Bone marrow (tissue), 2 donors: Measurements from ENCODE around the gene ARHGAP40.

ENCODE experiments used
- DNase-seq, 2 donors: peaks; one replicate each; lab custom pipeline; 2025; lab: John Stamatoyannopoulos, UW

ARHGAP40 gene

DNA sequence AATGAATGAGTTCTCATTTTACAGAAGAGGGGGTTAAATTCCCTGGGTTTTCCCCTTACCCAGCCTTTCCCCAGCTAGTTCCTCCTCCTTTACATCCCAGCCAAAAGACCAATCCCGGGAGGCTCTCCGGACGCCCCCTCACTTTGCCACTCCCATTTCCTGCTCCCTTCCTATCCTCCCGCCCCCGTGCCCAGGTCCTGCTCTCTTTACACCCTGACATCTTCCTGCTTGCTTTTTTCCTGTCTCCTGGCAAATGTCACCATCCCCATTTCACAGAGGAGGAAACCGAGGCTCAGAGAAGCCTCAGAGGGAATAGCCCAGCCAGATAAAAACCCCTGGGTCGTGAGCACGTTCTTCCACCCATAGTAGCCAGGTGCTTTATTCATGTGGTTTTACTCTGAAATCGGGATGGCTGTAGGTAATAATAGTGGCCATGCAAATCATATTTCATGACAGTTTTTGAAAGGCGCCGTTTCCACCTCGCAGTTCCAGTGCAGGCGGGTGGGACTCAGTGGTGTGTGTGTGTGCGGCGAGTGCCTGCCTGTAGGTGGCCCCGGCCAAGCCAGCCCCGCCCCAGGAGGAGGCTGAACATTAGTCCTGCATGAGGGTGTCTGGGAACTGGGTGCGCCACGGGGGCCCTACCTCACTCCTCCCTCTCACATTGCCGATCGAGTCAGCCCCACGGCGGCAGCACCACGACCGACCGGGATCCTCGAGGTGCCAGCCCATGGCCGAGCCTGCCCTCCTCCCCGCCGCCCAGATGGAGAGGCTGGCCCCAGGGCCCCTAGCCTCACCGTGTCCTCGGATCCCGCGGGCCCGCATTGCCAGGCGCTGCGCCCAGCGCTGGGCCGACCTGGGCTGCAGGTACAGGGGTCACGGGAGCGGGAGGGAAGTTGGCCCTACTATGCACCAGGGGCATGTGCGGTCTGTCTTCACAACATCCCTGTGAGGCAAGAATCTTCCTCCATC lies at the start of gene ARHGAP40:
ARHGAP40 (plus strand) TSS at position 594 of the 969 bp plus-strand sequence.
- DNase-seq, result no peak

DNA sequence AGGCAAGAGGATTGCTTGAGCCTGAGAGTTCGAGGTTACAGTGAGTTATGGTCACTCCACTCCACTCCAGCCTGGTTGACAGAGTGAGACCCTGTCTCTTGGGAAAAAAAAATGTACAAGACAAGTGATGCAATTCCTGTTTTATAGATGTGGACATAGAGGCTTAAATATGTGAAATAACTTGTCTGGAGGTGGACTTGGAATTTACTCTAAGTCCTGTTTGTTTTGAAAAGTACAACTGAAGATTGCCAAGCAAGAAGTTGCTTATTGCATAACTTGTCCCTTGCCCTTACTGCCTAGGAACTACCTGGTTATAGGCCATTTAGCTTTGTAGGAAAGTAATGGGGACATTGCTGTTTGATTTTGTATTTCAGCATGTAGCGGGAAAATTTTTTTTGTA lies 46.6 kb upstream of the ARHGAP40 start:
- DNase-seq, result no peak

DNA sequence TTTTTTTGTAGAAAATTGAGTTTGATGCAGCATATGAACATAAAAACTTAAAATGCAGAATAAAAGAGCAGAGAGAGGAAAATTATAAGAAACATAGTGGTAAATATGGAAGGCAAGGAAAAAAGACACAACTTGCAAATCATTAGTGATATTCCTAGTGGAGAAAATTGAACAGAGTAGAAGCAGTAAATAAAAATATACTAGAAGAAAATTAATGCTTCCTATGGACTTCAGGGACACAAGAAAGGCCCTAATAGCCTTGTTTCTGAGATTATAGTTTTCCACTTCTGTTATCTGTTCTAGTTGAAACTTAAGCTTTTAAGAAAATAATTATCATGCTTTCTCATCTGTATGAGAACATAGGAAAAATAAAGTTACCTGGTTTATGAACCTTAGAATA lies 46.2 kb upstream of the ARHGAP40 start:
- DNase-seq, result no peak

DNA sequence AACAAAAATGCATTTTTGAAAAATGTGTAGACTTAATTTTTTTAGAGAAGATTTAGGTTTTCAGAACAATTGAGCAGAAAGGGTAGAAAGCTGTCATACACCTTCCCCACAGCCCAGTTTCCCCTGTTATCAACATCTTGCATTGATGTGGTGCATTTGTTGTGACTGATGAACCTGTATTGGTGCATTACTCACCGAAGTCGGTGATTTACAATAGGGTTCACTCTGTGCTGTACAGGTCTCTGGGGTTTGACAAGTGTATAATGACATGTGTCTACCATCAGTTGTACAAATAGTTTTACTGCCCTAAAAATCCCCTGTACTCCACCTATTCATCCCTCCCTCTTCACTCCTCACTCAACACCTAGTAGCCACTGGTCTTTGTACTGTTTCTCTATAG lies 44.4 kb upstream of the ARHGAP40 start:
- no peak for DNase-seq

DNA sequence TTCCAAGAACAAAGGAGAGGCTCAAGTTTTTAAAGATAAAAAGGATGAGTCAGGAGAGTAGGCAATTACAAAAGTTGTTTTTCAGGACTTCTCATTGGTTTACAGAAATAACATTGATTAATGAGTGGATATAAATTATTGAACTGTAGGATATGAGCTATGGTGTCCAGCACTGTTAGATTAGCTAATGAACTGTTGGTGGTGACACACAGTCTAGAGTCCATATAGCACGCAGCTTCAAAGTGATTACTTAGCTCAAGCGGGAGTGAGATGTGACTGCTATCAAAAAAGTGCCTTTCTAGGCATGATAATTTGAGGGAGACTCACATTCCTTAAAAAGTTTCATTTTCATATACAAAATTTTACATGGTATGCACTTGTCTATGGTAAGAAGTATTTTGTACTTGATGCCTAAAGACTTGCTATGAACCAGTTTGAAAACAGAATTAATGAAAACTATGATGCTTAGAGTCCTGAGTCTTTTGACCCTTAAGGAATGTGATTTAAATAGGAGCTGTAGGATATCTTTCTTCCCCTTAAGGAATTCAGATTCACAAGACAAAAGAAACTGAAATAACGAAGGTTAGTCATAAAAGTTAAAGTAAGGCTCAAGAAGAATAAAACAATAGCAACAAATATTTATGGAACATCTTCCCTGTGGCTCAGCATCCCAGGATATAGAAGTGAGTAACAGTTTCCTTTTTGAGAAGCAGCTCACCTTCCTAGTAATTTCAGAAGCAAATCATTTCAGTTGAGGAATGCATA lies 42.8 kb upstream of the ARHGAP40 start:
- no peak for DNase-seq

DNA sequence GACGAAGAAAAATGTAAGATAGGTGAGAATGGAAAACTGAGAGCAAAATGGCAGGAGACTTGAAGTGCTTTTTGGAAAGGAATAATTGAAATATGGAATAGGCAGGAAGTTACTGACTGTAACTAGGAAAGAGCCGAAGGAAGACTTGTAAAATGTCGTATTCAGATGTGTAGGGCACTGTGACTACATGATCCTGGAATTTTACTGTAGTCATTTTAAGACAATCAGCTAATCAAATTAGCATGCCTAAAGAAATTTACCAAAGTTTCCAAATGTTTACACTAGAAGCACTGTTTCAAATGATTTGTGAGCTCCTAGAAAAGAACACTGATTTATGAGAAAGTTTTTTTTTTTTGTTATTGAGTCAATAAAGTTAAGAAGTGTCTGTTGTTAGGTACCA lies 41.8 kb upstream of the ARHGAP40 start:
- no peak for DNase-seq

DNA sequence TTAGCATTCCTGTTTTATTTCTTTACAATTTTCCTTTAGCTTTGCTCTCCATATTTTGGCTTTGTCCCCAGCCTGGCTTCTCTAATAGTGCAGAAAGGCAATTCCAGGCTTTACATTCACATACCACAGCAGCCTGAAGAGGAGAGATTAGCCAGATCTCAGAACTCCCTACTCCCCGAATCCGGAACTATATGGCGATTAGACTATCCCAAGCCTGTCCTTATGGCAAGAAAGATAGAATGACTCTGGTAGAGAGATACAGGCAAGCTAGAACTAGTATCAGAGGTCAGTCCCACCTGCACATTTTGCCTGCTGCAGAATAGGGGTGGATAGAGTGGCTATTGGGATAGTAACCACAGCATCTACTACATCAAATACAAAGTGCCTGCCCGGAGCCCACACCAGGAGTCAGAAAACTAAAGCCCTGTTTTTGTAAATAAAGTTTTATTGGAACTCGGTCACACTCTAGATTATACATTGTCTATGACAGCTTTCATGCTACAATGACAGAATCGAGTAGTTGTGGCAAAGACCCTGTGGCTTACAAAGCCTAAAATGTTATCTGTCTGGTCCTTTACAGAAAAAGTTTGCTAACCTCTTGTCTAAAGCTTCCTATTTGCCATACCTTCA lies 37.7 kb upstream of the ARHGAP40 start:
- no peak for DNase-seq

DNA sequence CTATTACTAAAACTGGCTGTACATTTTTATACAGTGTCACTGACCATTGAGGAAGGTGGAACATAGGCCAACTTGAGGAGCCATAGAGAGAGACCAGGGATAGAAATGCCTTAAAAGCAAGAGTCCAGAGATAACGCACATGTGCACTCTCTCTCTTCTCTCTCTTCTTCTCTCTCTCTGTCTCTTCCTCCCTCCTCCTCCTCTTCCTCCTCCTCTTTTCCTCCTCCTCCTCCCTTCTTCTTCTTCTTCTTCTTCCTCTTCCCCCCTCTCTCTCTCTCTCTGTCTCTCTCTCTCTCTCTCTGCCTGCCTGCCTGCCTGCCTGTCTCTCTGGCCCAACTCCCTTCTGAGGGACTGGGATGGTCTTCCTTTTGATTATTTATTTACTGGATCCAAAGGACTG lies 36.9 kb upstream of the ARHGAP40 start:
- DNase-seq, result no peak

DNA sequence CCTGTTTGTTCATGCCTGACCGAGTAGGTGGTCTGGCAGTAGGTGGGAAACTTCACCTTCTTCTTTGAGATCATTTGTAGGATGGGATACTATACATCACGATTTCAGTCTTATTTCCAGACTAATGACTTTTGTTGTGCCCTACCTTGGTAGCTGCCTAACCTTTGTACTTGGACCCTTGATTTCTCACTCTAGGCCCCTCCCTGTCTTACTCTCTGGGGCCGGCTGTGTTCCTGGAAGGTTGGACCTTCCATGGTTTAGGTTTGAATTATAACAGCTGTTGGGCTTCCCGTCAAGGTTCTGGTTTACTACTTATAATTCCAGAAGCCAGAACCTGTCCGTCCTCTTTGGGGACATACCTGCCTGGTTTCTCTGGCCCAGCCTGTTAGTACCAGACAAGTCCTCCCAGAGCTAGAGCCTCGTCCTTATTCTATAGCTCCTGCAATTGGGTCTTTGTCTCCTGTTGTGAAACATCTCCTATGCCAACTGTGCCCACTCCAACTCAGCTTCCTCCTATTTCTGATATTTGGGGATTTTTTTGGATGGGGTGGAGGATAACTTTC lies 35.5 kb upstream of the ARHGAP40 start:
- no peak for DNase-seq

DNA sequence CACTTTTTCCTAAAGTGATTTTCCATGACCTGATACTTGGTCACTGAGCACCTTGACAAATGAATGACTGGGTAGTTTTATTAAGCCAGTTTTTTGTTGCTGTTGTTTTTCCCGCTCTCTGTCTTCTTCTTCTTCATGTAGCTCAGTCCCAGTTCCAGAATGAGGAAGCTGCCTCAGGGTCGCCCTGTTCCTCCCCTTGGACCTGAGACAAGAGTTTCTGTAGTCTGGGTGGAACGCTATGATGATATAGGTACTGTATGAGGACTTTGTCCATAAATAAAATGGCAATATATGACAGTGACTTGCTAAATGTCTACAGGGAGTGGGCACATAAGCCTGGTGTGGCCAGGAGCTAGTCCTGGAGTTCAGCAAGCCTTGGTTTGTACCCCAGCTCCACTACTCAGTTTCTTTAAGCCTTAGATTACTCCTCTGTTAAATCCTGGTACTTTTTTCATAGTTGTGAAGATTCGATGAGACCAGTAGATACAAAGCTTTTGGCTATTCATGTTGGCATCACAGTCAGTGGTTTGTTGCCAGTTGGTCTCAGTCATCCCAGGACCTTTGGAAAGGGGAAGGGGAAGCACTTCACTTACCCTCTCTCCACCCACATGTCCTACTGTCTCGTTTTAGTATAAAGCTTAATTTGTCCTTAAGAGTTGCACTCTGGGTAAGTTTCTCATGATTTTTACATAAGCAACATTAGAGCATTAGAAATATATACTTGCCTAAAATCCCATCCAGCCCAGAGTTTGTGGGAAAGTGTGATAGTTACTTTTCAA lies 31.7 kb upstream of the ARHGAP40 start:
- DNase-seq, result no peak

DNA sequence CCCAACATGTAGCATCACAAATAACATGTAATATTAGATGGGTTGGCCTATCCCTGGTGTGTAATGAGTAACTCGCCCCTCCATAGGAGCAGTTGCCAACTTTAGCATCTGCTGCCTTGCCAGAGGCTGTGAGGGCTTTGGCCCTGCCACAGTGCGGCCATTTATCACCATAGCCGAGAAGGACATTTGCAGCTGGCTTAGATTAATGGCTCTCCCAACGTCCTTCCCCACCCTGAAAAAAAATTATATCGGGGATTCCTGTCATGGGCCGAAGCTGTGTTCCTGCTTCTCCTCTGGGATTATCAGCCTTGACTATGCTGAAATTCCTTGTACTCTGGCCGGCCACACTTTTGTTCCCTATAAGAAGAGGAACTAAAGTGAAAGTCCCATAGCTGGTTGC lies 28.2 kb upstream of the ARHGAP40 start:
- DNase-seq, result no peak

DNA sequence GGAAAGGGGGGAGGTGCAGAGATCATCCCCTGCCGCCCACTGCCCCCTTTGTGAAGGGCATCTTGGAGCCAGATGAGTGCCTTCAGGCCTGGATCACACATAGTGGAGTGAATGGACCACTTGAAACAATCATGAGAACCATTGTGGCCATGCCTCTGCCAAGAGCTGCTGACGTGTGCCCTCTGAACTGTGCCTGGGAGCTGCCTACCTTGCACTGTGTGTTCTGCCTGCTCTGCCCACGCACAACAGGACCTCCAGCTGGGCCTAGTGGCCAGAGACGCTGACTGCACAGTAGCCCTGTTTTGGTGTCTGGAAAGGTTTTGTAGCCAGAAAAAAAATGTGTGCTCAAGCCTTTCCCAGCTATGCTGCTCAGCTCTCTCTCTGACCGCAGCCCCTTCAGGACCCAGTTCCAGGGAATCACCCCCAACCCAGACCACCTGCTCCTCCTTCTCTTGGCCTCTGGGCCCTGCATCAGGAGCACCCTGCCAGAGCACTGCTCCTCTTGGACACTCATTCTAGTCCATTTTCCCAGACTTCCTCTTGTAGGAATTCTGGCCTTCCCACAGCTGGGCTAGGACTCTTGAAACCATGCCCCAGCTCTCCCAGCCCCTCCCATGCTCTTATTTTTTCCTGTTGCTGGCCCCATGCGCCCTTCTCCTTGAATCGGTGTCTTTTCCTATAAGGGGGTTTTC lies 22.2 kb upstream of the ARHGAP40 start:
- no peak for DNase-seq

DNA sequence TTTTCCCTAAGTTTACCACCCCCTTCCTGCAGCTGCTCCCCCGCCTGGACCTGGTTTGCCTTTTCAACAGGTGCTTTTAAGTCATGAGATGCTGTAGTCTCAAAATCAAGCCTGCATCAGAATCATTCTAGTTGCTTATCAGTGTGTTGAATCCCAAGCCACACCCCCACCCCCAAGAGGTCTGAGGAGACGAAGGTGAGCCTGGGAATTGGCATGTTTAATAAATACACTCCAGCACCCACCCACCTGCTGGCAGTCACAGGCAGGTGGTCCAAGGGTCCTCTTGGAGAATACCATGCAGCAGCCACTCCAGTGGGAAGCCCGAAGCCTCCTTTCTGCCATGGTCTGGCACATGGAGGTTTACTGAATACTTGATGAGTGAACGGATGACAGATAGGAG lies 21.7 kb upstream of the ARHGAP40 start:
- no peak for DNase-seq

DNA sequence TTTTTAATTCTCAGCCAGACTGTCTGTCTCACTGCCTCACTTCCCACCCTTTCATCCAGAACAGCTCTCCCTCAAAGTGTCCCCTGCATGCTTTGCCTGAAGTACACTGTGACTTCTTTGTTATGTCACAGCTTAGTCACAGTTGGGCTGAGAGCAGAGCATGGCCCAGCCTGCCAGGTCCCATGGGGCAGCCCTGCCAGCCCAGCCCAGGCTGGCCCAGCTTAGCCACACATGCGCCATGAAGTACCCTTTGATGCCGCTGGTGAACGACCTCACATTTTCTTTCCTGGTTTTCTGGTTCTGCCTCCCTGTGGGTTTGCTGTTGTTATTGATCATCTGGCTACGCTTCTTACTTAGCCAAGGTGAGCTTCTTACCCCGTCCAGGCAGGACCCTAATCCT lies 20.6 kb upstream of the ARHGAP40 start, which contains the start of gene ADIG:
ADIG (plus strand) TSS at position 185 of the 400 bp plus-strand sequence; CDS start at position 239, 54 bp downstream.
- DNase-seq, result no peak

DNA sequence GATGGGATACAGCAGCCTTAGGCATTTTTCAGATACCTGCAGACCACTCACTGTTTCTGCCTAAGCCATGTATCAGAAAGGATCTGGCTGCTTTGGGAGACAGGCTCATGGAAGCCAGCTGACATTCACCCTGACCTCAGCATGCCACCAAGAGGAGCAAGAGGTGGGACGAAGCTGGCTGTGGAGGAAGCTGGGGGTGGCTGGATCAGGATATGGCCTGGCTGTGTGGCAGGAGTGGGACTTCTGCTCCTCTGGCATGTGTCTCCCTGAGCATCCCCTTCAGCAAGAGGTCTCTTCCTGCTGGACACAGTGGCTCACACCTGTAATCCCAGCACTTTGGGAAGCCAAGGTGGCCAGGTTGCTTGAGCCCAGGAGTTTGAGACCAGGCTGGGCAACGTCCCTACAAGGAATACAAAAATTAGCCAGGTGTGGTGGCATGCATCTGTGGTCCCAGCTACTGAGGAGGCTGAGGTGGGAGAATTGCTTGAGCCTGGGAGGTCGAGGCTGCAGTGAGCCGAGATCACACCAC lies 19.7 kb upstream of the ARHGAP40 start:
- DNase-seq, result no peak

DNA sequence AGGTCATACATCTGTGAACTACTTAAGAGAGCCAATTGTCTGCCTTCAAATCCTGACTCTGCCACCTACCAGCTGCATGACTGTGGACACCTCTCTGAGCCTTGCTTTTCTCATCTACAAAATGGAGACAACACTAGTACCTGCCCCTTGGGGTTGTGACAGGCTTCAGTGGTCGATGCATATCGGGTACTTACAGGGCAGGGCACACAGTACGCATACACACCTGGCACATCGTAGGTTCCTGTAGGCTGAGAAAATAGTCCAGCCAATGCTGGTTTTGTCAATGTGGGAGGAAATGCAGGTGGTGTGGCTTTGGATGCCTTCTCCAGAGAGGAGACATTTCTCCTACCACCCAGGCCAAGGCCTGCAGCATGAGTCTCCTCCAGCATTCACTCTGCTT lies 18.3 kb upstream of the ARHGAP40 start:
- DNase-seq, result no peak

DNA sequence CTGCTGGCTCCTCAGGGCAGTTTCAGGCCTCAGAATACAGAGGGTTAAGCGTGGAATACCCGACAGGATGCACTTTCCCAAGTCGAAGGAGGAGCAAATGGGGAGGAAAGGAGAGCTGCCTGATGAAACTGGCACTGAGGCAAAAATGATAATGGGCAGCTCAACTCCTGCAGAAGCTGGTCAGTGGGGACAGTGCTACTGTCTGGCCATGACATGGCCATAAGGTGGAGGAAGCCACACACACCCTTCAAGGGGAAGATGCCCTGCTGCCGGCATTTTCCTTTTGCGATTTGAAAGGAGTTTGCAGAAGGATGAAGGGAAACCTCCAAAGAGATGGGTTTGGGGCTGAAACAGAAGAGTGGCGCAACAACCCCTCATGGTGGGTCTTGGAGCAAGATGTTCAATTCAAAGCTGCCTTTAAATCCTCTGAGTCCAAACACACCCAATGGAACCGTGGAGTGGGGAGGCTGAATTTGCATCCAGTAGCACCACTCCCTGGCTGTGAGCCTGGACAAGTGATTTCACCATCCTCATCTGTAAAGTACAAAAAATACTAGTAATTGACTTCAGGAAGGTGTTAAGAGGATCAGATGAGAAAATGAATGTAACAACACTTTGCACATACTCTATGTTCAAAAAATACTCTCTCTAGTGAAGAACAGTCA lies 17.4 kb upstream of the ARHGAP40 start:
- DNase-seq, result no peak

DNA sequence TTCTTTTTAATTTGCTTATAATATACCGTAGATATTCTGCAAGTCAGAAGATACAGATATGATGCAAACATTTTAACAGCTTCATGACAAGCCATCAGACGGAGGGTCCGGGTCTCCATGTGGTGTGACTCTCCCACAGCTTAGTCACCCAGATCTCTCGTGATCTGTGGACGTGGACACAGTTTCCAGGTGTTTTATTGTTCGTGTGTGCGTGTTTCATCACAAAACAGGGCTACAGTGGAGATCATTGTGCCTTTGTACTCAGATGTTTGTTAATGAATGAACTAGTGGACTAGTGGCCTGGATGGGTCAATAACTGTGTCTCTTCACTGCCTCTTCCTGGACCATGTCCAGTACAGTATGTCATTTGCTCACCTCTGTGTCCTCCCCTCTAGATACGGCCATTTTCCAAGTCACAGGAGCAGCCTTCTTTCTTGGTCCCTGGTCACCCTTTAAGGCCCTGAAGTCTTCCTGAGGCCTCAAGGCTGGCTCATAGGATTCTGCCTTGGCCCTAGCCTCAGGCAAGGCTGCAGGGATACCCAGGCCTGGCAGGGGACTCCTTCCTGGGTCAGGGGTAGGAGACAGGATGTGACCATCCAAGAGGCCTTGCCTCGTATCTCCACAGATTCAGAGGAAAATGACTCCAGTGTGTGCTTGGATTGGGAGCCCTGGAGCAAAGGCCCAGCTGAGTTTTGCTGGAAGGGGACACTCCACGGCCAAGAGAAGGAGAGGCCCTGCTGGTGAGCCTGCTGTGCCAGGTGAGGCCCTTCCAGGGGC lies 16.0 kb upstream of the ARHGAP40 start:
- no peak for DNase-seq

DNA sequence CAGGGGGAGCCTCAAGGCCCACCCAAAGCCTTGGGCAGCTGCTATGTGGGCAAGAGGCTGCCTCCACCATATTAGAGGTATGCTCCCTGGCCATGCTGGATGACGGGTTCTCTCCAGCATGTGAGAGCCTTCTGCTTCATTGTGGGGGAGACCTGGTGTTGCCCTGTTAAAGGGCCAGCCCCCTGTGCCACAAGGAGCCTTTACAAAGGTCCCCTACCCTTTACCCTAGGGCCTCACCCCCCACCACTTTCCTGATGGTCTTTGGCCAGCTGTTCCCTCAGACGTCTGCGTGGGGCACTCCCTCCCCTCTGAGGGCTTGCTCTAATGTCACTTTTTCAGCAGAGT lies 15.5 kb upstream of the ARHGAP40 start:
- no peak for DNase-seq
